Duodenal mucosa (tissue), 2 donors: ENCODE measurements around the gene NRXN2.

Experiments
- H3K27ac ChIP-seq: one replicate; pipeline ENCODE4 v1.7.0; 2013; ENCODE audit warnings: low read depth, low read length
- H3K27me3 ChIP-seq, 2 donors: one replicate each; pipeline ENCODE4 v1.7.0; 2013; ENCODE audit warnings: low read length in 2 of 2, control low read depth in 1 of 2; ENCODE audit not compliant: insufficient read depth in 2 of 2, control insufficient read depth in 1 of 2
- H3K36me3 ChIP-seq, 2 donors: one replicate each; pipeline ENCODE4 v1.7.0; 2013; ENCODE audit warnings: low read length in 2 of 2, control low read depth in 1 of 2; ENCODE audit not compliant: insufficient read depth in 2 of 2, control insufficient read depth in 1 of 2
- H3K4me1 ChIP-seq, 2 donors: one replicate each; pipeline ENCODE4 v1.7.0; 2013; ENCODE audit warnings: low read length in 2 of 2, control low read depth in 1 of 2; ENCODE audit not compliant: insufficient read depth in 2 of 2, control insufficient read depth in 1 of 2
- H3K4me3 ChIP-seq, 2 donors: one replicate each; pipeline ENCODE4 v1.7.0; 2013; ENCODE audit warnings: low read length in 2 of 2, low read depth in 1 of 2
- H3K9ac ChIP-seq, 2 donors: one replicate each; pipeline ENCODE4 v1.7.0; 2013; ENCODE audit warnings: low read length in 2 of 2, low read depth in 1 of 2
- H3K9me3 ChIP-seq, 2 donors: one replicate each; pipeline ENCODE4 v1.7.0; 2013; ENCODE audit warnings: low read length in 2 of 2, control low read depth in 1 of 2; ENCODE audit not compliant: control insufficient read depth in 1 of 2

Gene NRXN2

DNA sequence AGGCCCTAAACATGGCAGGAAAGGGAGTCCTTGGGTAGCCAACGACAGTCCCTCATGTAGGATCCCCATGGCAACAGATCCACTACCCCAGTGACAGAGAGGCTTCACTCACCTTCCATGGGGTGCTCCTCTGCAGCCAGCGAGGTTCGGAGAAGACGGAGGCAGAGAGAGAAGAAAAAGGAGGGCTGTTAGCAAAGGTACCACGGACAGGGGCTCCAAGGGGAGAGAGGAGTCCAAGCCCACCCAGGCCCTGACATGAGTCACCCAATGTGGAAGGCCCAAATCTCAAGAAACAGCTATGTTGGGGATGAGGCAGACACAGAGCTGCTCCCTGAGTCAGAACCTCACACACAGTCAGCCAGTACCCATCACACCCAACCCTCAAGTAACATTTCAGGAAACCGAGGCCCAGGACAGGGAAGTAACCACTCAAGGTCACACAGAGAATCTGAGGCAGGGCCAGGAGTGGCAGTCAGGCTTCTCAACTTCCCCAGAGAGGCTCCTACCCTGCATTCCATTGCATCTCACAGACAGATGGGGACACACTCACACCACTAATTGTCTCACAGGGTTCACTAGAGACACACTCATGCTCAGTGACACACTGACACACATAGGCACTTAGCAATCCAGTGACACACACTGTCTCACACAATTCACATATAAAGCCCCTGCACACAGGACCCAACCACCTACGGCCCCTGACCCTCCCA lies 25.2 kb downstream of the NRXN2 start:
- H3K9ac ChIP-seq = no peak overlapping the region
- H3K9me3 ChIP-seq = no peaks in the 10 kb centered on the region
- H3K27ac ChIP-seq = no peak overlapping the region
- peaks cover 20 to 24% of the 10 kb centered on the region in 2 donors for H3K27me3 ChIP-seq
- H3K36me3 ChIP-seq = no peaks in the 10 kb centered on the region
- H3K4me1 ChIP-seq = no peaks in the 10 kb centered on the region
- H3K4me3 ChIP-seq = no peak overlapping the region

DNA sequence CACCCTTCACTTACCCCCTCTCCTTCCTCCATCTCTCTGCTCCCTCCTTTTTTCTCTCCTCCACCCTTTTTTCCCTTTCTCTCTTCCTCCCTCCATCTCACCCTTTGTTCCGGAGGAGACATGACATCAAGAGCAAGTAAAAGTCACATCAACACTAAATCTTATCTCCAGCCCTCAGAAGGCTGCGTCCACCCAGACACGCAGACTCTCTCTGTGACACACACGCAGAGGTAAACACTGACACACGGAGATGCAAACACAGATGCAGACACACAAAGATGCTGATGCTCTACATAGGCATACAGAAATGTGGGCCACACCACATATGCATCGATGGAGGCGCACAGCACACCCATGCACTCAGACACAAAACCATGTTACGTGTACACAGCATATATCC lies 27.0 kb downstream of the NRXN2 start:
- peaks cover 26 to 29% of the 10 kb centered on the region in 2 donors for H3K27me3 ChIP-seq
- no peak overlapping the region for H3K9ac ChIP-seq
- H3K4me3 ChIP-seq = no peak overlapping the region
- no peaks in the 10 kb centered on the region for H3K9me3 ChIP-seq
- no peak overlapping the region for H3K27ac ChIP-seq
- no peaks in the 10 kb centered on the region for H3K4me1 ChIP-seq
- no peaks in the 10 kb centered on the region for H3K36me3 ChIP-seq

DNA sequence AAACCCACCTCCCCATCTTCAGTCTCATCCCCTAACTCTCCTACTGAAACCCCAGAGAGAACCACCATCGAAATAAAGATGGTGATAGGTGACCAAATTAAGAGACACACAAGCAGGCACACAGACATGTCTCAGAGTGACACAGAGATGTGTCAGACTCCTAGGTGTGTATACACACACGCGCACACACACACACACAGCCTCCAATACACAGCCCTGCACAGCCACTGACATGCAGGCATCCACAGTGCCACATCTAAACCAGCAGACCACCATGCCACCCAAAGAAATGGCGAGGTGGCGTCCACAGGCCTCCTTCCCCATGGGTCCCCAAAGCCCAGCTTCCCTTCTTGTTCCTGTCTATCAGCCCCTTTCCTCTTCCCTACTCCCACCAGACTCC lies 27.4 kb downstream of the NRXN2 start:
- Histone ChIP-seq H3K36me3 (no peaks in the 10 kb centered on the region), H3K27ac (no peak overlapping the region), H3K9me3 (no peaks in the 10 kb centered on the region), H3K27me3 (peaks cover 26 to 29% of the 10 kb centered on the region in 2 donors), H3K4me3 (no peak overlapping the region), H3K9ac (no peak overlapping the region), H3K4me1 (no peaks in the 10 kb centered on the region)

- Histone ChIP-seq H3K4me1 (no peaks in the 10 kb centered on the region), H3K27me3 (peaks cover 21 to 29% of the 10 kb centered on the region in 2 donors), H3K36me3 (no peaks in the 10 kb centered on the region), H3K9ac (no peak overlapping the region), H3K4me3 (no peak overlapping the region), H3K27ac (no peak overlapping the region), H3K9me3 (no peaks in the 10 kb centered on the region)
These were observed 28.1 kb downstream of the NRXN2 start for GRCh38 chr11:64694821-64695365.

GRCh38 chr11:64694026-64694755 lies 28.8 kb downstream of the NRXN2 start:
- Histone ChIP-seq H3K9ac (no peak overlapping the region), H3K27ac (no peak overlapping the region), H3K36me3 (no peaks in the 10 kb centered on the region), H3K4me1 (no peaks in the 10 kb centered on the region), H3K27me3 (peaks cover 21 to 29% of the 10 kb centered on the region in 2 donors), H3K4me3 (no peak overlapping the region), H3K9me3 (no peaks in the 10 kb centered on the region)

GRCh38 chr11:64692764-64693331 lies 30.1 kb downstream of the NRXN2 start:
- Histone ChIP-seq H3K4me1 (no peaks in the 10 kb centered on the region), H3K9ac (no peak overlapping the region), H3K36me3 (no peaks in the 10 kb centered on the region), H3K27ac (no peak overlapping the region), H3K9me3 (no peaks in the 10 kb centered on the region), H3K27me3 (peaks cover 21 to 29% of the 10 kb centered on the region in 2 donors), H3K4me3 (no peak overlapping the region)

DNA sequence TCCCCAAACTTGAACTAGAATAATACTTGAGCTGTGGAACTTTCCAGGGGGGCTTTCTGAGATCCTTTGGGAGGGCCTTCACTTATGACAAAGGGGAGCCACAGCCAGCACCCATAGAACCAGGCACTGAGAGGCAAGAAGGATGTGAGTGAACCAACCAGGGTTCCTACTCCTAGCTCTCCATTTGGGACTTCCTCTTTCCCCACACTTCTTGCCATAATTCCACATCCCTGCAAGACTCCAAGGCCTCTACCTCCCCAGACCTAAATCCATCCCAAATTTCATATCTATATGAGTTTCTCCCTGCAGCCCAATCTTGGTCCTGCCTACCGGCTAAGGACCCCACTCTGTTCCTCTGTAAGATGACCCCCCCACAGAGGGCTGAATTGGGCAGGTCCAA lies 31.5 kb downstream of the NRXN2 start:
- Histone ChIP-seq H3K9ac (no peak overlapping the region), H3K27me3 (peaks cover 21 to 29% of the 10 kb centered on the region in 2 donors), H3K9me3 (no peaks in the 10 kb centered on the region), H3K4me1 (no peaks in the 10 kb centered on the region), H3K4me3 (no peak overlapping the region), H3K27ac (no peak overlapping the region), H3K36me3 (no peaks in the 10 kb centered on the region)

DNA sequence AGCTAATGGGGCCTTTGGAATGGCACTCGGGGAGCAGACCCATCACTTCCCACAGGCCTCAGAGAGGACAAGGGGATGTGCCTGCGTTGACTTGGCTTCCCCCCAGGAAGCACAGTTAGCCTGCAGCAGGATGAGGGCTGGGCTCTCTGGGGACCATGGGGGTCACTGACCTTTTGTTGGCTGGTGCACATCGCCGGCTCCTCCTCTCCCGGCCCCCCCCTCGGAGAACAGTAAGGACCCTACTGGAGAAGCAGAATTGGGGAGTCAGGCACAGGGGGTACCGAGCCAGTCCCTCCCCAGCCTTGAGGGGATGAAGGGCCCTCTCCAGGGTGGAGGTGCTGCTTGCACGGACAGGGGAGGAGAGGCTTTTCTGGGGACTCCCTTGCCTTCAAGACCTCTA lies 32.8 kb downstream of the NRXN2 start:
- Histone ChIP-seq H3K9ac (no peak overlapping the region), H3K27ac (no peak overlapping the region), H3K4me3 (no peak overlapping the region), H3K27me3 (peaks cover 21% of the 10 kb centered on the region in 2 donors), H3K36me3 (no peaks in the 10 kb centered on the region), H3K9me3 (no peaks in the 10 kb centered on the region), H3K4me1 (no peaks in the 10 kb centered on the region)

DNA sequence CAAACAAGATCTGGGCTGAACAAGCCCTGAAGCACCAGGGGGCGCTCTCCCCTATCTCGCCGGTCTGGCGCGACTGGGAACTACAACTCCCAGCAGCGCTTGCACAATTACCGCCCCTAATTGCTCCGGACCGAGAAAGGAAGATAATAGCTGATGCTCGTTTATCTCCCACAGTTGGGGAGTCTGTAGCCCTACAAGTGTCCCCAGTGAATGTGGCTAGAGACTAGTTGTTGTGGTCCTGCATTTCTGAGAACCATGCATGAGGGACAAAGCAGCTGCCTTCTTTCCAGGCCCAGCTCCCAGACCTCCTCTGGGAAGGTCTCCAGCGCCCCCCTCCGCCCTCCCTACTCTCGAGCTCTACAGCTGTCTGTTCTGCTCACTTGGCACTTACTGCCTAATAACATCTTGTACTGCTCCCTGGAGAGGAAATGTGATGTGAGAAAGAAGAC lies 34.4 kb downstream of the NRXN2 start:
- Histone ChIP-seq H3K9ac (peak overlapping the region in 1 of 2 donors; percentile 15), H3K4me3 (peak overlapping the region; percentile 60 to 67), H3K9me3 (no peaks in the 10 kb centered on the region), H3K4me1 (no peaks in the 10 kb centered on the region), H3K27me3 (peaks cover 9 to 12% of the 10 kb centered on the region in 2 donors), H3K36me3 (no peaks in the 10 kb centered on the region), H3K27ac (no peak overlapping the region)
